Measurements from ENCODE around the gene LAMB4.

DNA sequence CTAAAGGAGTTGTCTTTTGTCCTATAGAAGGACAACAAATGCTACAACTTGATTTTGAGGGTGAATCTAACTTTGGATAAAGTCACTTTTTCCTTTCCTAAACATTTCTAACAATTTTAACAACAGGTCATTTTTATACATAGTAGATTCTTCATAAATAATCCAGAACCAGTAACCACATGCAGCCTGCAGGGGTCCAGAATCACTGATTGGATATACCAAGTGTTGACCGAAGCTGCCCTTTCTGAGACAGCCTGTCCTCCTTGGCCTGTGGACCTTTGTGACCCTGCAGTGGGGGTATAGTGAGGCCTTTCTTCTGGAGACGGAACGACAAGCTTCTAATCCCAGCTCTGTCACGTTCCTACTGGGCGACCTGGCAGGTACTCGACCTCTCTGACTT is 34.8 kb upstream of the LAMB4 start:
- TF ChIP-seq POLR2A (IDR thresholded peaks at IDR 0.05; ENCODE audit: extremely low read depth, insufficient read length): no peak
- TF ChIP-seq, protein P1, sequence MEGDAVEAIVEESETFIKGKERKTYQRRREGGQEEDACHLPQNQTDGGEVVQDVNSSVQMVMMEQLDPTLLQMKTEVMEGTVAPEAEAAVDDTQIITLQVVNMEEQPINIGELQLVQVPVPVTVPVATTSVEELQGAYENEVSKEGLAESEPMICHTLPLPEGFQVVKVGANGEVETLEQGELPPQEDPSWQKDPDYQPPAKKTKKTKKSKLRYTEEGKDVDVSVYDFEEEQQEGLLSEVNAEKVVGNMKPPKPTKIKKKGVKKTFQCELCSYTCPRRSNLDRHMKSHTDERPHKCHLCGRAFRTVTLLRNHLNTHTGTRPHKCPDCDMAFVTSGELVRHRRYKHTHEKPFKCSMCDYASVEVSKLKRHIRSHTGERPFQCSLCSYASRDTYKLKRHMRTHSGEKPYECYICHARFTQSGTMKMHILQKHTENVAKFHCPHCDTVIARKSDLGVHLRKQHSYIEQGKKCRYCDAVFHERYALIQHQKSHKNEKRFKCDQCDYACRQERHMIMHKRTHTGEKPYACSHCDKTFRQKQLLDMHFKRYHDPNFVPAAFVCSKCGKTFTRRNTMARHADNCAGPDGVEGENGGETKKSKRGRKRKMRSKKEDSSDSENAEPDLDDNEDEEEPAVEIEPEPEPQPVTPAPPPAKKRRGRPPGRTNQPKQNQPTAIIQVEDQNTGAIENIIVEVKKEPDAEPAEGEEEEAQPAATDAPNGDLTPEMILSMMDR (IDR thresholded peaks at IDR 0.05; ENCODE audit: low read depth, low read length): no peak

All from NB4 (cell line).